Measurements from ENCODE around the gene OLFM3.

GRCh38 chr1:102002057-102002456 is 5.3 kb upstream of the OLFM3 start:
- TF ChIP-seq POLR2AphosphoS5 (IDR thresholded peaks at IDR 0.05; ENCODE audit: insufficient read depth, low read depth, low read length) (no peak), POLR2A (IDR thresholded peaks at IDR 0.05; ENCODE audit: low read depth, low read length) (no peak), EZH2 (IDR thresholded peaks at IDR 0.05; ENCODE audit: borderline replicate concordance, low read depth, low read length, severe bottlenecking) (no peak), FOS (IDR thresholded peaks at IDR 0.05; ENCODE audit: borderline replicate concordance, insufficient read depth, low read length) (no peak)
- TF ChIP-seq, protein P1, sequence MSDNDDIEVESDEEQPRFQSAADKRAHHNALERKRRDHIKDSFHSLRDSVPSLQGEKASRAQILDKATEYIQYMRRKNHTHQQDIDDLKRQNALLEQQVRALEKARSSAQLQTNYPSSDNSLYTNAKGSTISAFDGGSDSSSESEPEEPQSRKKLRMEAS (IDR thresholded peaks at IDR 0.05; ENCODE audit: insufficient read depth, insufficient read length): no peak
- TF ChIP-seq, protein P2, sequence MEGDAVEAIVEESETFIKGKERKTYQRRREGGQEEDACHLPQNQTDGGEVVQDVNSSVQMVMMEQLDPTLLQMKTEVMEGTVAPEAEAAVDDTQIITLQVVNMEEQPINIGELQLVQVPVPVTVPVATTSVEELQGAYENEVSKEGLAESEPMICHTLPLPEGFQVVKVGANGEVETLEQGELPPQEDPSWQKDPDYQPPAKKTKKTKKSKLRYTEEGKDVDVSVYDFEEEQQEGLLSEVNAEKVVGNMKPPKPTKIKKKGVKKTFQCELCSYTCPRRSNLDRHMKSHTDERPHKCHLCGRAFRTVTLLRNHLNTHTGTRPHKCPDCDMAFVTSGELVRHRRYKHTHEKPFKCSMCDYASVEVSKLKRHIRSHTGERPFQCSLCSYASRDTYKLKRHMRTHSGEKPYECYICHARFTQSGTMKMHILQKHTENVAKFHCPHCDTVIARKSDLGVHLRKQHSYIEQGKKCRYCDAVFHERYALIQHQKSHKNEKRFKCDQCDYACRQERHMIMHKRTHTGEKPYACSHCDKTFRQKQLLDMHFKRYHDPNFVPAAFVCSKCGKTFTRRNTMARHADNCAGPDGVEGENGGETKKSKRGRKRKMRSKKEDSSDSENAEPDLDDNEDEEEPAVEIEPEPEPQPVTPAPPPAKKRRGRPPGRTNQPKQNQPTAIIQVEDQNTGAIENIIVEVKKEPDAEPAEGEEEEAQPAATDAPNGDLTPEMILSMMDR (IDR thresholded peaks at IDR 0.05; ENCODE audit: extremely low read depth in 1 of 2, insufficient read depth in 1 of 2, low read depth in 1 of 2, low read length in 2 of 2): no peak

Data from endothelial cell of umbilical vein (primary cell).